ENCODE results near the gene ADAMTS16. TPM values are rescaled to one million over a fixed set of nuclear protein-coding genes. Genes with fewer than 3 reads are reported as not detected.

ADAMTS16 gene
- total RNA-seq, 1 experiment from 2014 or later: 12.3 TPM

GRCh38 chr5:5218396-5218795 is 78.3 kb downstream of the ADAMTS16 start:
- no peaks in the 10 kb centered on the region for H3K36me3 ChIP-seq (replicated peaks; ENCODE audit: control insufficient read depth, insufficient read depth, low read length)
- no peak overlapping the region for H3K4me3 ChIP-seq (ENCODE audit: insufficient read depth, low read depth, low read length)
- H3K27me3 ChIP-seq (ENCODE audit: control insufficient read depth, insufficient read depth, low read length): no peaks in the 10 kb centered on the region
- no peak for DNase-seq

GRCh38 chr5:5219541-5219940 is 79.4 kb downstream of the ADAMTS16 start:
- Histone ChIP-seq H3K36me3 (replicated peaks; ENCODE audit: control insufficient read depth, insufficient read depth, low read length) (no peaks in the 10 kb centered on the region), H3K27me3 (ENCODE audit: control insufficient read depth, insufficient read depth, low read length) (no peaks in the 10 kb centered on the region), H3K4me3 (ENCODE audit: insufficient read depth, low read depth, low read length) (no peak overlapping the region)
- DNase-seq: no peak

DNA sequence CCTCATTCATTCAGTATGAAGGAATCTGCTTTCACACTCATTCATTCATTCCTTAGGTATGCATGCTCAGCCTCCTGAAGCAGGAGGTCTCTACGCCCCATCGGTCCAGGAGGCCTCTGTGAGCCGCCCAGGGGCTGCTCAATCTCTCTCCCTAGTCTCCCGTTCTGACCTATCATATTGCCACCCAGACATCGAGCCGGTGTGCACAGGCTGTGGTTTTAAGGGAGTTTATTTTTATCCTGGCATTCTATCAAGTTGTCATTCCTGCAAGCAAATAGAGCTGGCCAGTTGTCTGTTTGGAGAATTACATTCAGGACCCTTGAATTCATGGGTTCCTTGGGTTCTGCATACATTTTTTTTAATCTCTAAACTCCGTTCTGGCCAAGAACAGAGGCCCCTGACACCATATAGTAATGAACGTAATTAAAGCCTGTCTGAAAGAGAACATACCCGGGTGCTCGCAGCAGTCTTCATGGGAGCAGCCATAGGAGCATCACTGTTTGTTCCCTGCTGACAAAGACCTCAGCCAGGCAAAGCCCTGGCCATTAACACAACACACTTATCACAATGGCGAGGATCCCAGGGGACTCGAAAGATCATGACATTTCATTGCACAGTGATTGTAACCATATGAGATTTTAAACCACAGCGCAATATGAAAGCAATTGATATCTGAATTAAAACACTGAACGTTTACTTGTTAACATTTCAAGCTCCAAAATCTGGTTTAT is 80.9 kb downstream of the ADAMTS16 start:
- no peak for DNase-seq
- no peaks in the 10 kb centered on the region for H3K27me3 ChIP-seq (ENCODE audit: control insufficient read depth, insufficient read depth, low read length)
- no peak overlapping the region for H3K4me3 ChIP-seq (ENCODE audit: insufficient read depth, low read depth, low read length)
- no peaks in the 10 kb centered on the region for H3K36me3 ChIP-seq (replicated peaks; ENCODE audit: control insufficient read depth, insufficient read depth, low read length)

DNA sequence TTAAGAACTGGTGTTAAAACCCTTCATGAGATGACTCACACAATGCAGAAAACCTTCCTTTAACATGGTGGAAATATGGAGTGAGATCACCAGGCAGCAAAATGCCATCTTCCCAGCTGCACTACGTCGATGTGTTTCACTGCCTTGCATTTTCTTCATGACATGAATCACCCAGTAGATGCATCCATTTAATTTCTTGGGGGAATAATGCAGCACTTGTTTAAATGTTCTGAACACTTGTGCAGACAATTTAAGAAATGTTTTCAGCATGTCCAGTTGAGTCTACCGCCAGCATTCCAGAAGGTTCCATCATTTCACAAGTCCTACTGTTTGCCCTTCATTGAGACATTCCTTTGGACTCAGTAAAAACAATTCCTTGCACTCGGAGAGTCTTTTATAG is 81.6 kb downstream of the ADAMTS16 start:
- DNase-seq: no peak
- no peak overlapping the region for H3K4me3 ChIP-seq (ENCODE audit: insufficient read depth, low read depth, low read length)
- H3K36me3 ChIP-seq (replicated peaks; ENCODE audit: control insufficient read depth, insufficient read depth, low read length): no peaks in the 10 kb centered on the region
- H3K27me3 ChIP-seq (ENCODE audit: control insufficient read depth, insufficient read depth, low read length): no peaks in the 10 kb centered on the region

GRCh38 chr5:5231576-5231975 is 91.4 kb downstream of the ADAMTS16 start:
- H3K4me3 ChIP-seq (ENCODE audit: insufficient read depth, low read depth, low read length): no peak overlapping the region
- no peak for DNase-seq
- no peaks in the 10 kb centered on the region for H3K27me3 ChIP-seq (ENCODE audit: control insufficient read depth, insufficient read depth, low read length)
- H3K36me3 ChIP-seq (replicated peaks; ENCODE audit: control insufficient read depth, insufficient read depth, low read length): no peaks in the 10 kb centered on the region

- DNase-seq: no peak
- Histone ChIP-seq H3K36me3 (replicated peaks; ENCODE audit: control insufficient read depth, insufficient read depth, low read length) (no peaks in the 10 kb centered on the region; the same call in 1 of the 2 replicates), H3K4me3 (ENCODE audit: insufficient read depth, low read depth, low read length) (no peak overlapping the region), H3K27me3 (ENCODE audit: control insufficient read depth, insufficient read depth, low read length) (no peaks in the 10 kb centered on the region)
These were observed 94.8 kb downstream of the ADAMTS16 start for GRCh38 chr5:5234912-5235311.

DNA sequence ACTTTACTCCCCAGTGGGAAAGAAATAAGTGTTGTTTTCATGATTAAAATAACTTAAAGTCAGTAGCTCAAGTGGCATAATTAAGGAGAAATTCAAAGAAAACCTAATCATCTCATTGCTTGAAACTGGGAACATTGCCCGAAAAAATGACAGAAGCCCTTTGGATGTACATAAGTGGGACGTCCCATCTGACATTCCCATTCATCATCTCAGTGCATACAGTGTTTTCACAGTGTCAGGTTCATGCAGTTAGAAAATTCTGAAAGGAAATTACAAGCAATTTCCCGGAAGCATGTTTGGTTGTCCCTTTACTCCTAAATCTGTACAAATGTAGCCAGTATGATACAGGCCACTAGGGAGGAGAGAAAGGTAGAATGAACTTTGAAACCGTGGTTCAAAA is 95.6 kb downstream of the ADAMTS16 start:
- Histone ChIP-seq H3K4me3 (ENCODE audit: insufficient read depth, low read depth, low read length) (no peak overlapping the region), H3K36me3 (replicated peaks; ENCODE audit: control insufficient read depth, insufficient read depth, low read length) (peaks cover 1% of the 10 kb centered on the region), H3K27me3 (ENCODE audit: control insufficient read depth, insufficient read depth, low read length) (no peaks in the 10 kb centered on the region)
- DNase-seq: no peak

- Histone ChIP-seq H3K36me3 (replicated peaks; ENCODE audit: control insufficient read depth, insufficient read depth, low read length) (peaks cover 3% of the 10 kb centered on the region), H3K4me3 (ENCODE audit: insufficient read depth, low read depth, low read length) (no peak overlapping the region), H3K27me3 (ENCODE audit: control insufficient read depth, insufficient read depth, low read length) (no peaks in the 10 kb centered on the region)
- DNase-seq: no peak
These were observed 99.1 kb downstream of the ADAMTS16 start for GRCh38 chr5:5239191-5239590.

- Histone ChIP-seq H3K36me3 (replicated peaks; ENCODE audit: control insufficient read depth, insufficient read depth, low read length) (peaks cover 4% of the 10 kb centered on the region), H3K4me3 (ENCODE audit: insufficient read depth, low read depth, low read length) (no peak overlapping the region), H3K27me3 (ENCODE audit: control insufficient read depth, insufficient read depth, low read length) (no peaks in the 10 kb centered on the region)
- no peak for DNase-seq
These were observed 100.1 kb downstream of the ADAMTS16 start for GRCh38 chr5:5240234-5240633.

DNA sequence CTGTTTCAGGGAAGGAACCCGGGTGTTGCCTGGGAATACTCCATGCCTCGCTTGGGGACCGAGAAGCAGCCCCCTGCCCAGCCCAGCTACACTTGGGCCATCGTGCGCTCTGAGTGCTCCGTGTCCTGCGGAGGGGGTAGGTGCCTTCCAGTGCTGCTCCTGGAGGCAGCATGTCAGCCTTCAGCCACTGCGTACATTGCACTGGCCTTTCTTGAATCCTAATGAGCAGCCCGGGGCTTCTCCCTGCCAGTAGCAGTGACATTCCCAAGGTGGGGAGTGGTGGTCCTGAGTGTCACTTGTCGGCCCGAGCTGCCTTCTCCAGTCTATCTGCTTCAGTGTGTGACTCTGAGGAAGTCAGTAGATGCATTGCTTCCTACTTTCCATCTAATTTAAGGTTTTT is 101.9 kb downstream of the ADAMTS16 start:
- Histone ChIP-seq H3K36me3 (replicated peaks; ENCODE audit: control insufficient read depth, insufficient read depth, low read length) (peaks cover 4% of the 10 kb centered on the region), H3K27me3 (ENCODE audit: control insufficient read depth, insufficient read depth, low read length) (no peaks in the 10 kb centered on the region), H3K4me3 (ENCODE audit: insufficient read depth, low read depth, low read length) (no peak overlapping the region)
- DNase-seq: no peak

- H3K27me3 ChIP-seq (ENCODE audit: control insufficient read depth, insufficient read depth, low read length): no peaks in the 10 kb centered on the region
- H3K4me3 ChIP-seq (ENCODE audit: insufficient read depth, low read depth, low read length): no peak overlapping the region
- H3K36me3 ChIP-seq (replicated peaks; ENCODE audit: control insufficient read depth, insufficient read depth, low read length): peaks cover 3% of the 10 kb centered on the region; the same call in 1 of the 2 replicates
- DNase-seq: no peak
These were observed 106.6 kb downstream of the ADAMTS16 start for GRCh38 chr5:5246736-5247135.

DNA sequence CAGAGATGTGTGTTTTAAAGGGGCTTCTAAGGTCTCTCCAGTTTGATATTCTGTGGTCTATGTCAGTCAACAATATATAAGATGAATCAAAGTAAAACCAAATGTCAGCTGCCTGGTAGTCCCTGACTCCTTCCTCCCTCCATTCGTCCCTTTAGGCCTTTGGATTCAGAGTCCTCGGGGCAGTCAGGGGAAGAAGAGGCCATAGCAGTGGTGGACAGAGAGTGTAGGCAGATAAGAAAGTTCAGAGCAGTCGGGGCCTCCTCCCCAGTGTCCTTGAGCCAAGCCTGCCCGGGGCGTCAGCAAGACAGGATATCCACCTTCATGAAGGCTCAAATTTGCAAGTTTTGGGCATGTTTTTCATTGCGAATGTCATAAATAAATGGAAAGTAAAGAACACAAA is 110.6 kb downstream of the ADAMTS16 start:
- DNase-seq: no peak
- peaks cover 3% of the 10 kb centered on the region; the same call in 1 of the 2 replicates for H3K36me3 ChIP-seq (replicated peaks; ENCODE audit: control insufficient read depth, insufficient read depth, low read length)
- H3K27me3 ChIP-seq (ENCODE audit: control insufficient read depth, insufficient read depth, low read length): no peaks in the 10 kb centered on the region
- H3K4me3 ChIP-seq (ENCODE audit: insufficient read depth, low read depth, low read length): no peak overlapping the region

DNA sequence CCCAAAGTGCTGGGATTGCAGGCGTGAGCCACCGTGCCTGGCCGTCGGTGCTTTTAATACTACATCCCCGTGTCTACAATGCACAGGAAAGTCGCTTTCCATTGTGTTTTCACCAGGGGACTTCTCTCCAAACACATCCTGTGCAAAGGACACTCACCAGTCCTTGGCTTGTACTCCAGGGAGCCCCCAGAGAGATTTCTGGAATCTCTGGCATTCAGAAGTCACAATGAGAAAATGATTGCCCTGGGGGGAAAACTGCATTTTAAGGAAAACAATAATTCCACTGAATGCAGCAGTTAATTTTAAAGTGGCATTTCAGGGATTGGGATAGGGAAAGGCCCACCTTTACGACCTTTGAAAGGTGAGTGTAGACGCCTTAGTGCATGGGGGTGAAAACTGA is 112.0 kb downstream of the ADAMTS16 start:
- no peak for DNase-seq
- Histone ChIP-seq H3K36me3 (replicated peaks; ENCODE audit: control insufficient read depth, insufficient read depth, low read length) (peaks cover 3% of the 10 kb centered on the region; the same call in 1 of the 2 replicates), H3K27me3 (ENCODE audit: control insufficient read depth, insufficient read depth, low read length) (no peaks in the 10 kb centered on the region), H3K4me3 (ENCODE audit: insufficient read depth, low read depth, low read length) (no peak overlapping the region)

- Histone ChIP-seq H3K4me3 (ENCODE audit: insufficient read depth, low read depth, low read length) (no peak overlapping the region), H3K27me3 (ENCODE audit: control insufficient read depth, insufficient read depth, low read length) (no peaks in the 10 kb centered on the region), H3K36me3 (replicated peaks; ENCODE audit: control insufficient read depth, insufficient read depth, low read length) (peaks cover 3% of the 10 kb centered on the region; the same call in 1 of the 2 replicates)
- DNase-seq: no peak
These were observed 117.2 kb downstream of the ADAMTS16 start for GRCh38 chr5:5257353-5257752.

DNA sequence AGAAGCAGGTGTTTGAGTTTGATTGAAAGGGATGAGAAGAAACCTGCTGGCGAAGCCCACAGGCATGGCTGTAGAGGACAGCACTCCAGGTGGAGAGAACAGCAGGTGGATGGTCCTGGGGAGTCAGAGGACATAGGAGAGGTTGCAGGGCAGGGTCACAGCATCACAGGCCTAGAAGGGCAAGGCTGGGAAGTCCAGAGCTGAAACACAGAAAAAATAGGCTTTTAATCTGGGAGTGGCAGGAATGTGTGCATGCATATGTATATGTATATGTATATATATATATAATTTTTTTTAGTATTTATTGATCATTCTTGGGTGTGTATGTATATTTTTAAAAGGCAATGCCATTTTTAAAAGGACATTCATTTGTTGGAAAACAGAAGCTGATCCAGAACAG is 118.4 kb downstream of the ADAMTS16 start:
- H3K36me3 ChIP-seq (replicated peaks; ENCODE audit: control insufficient read depth, insufficient read depth, low read length): peaks cover 4% of the 10 kb centered on the region
- H3K27me3 ChIP-seq (ENCODE audit: control insufficient read depth, insufficient read depth, low read length): no peaks in the 10 kb centered on the region
- DNase-seq: no peak
- no peak overlapping the region for H3K4me3 ChIP-seq (ENCODE audit: insufficient read depth, low read depth, low read length)

DNA sequence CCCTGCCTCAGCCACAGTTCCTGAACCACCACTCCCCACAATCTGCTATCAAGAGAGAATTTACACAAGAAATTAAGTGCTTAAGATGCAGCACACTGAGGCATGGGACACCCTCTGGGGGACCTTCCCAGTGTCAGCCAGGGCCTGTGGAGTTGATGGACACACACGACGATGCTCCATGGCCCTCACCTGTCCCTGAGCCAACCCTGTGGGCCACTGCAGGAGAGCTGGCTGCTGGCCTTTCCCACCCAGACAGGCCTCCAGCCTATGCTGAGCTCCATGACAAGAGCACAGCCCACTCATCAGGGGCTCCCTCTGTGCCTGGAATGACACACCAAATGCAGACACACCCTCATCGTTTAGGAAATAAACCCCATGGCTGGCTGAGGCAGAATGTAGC is 124.6 kb downstream of the ADAMTS16 start:
- Histone ChIP-seq H3K27me3 (ENCODE audit: control insufficient read depth, insufficient read depth, low read length) (no peaks in the 10 kb centered on the region), H3K4me3 (ENCODE audit: insufficient read depth, low read depth, low read length) (no peak overlapping the region), H3K36me3 (replicated peaks; ENCODE audit: control insufficient read depth, insufficient read depth, low read length) (peaks cover 2% of the 10 kb centered on the region)
- no peak for DNase-seq
